ENCODE data around the gene SH3RF1.

SH3RF1 gene

GRCh38 chr4:169103966-169104412 lies 166.8 kb downstream of the SH3RF1 start:
- no peak overlapping the region for H2AFZ ChIP-seq
- no peak overlapping the region for H3K27ac ChIP-seq
- H3K27me3 ChIP-seq (ENCODE audit: control insufficient read depth, insufficient read depth, low read length) = no peaks in the 10 kb centered on the region
- no peaks in the 10 kb centered on the region for H3K9me3 ChIP-seq (ENCODE audit: control insufficient read depth, low read length)
- H3K4me3 ChIP-seq (ENCODE audit: low read depth, low read length) = no peak overlapping the region
- H3K4me2 ChIP-seq (ENCODE audit: low read length) = no peak overlapping the region
- no peaks in the 10 kb centered on the region for H3K4me1 ChIP-seq
- H3K79me2 ChIP-seq = no peaks in the 10 kb centered on the region
- H3K9ac ChIP-seq = no peak overlapping the region
- no peak for TF ChIP-seq CTCF (IDR thresholded peaks at IDR 0.05)
- no peaks in the 10 kb centered on the region for H3K36me3 ChIP-seq (ENCODE audit: control insufficient read depth, insufficient read depth, low read length)

- H3K27ac ChIP-seq = no peak overlapping the region
- H3K79me2 ChIP-seq = no peaks in the 10 kb centered on the region
- TF ChIP-seq CTCF (IDR thresholded peaks at IDR 0.05) = no peak
- no peaks in the 10 kb centered on the region for H3K9me3 ChIP-seq (ENCODE audit: control insufficient read depth, low read length)
- no peak overlapping the region for H3K9ac ChIP-seq
- H3K4me2 ChIP-seq (ENCODE audit: low read length) = no peak overlapping the region
- H3K4me1 ChIP-seq = no peaks in the 10 kb centered on the region
- no peaks in the 10 kb centered on the region for H3K27me3 ChIP-seq (ENCODE audit: control insufficient read depth, insufficient read depth, low read length)
- no peak overlapping the region for H2AFZ ChIP-seq
- no peaks in the 10 kb centered on the region for H3K36me3 ChIP-seq (ENCODE audit: control insufficient read depth, insufficient read depth, low read length)
- no peak overlapping the region for H3K4me3 ChIP-seq (ENCODE audit: low read depth, low read length)
Measured at GRCh38 chr4:169102026-169102425, 168.7 kb downstream of the SH3RF1 start.

- no peak overlapping the region for H3K4me3 ChIP-seq (ENCODE audit: low read depth, low read length)
- H3K27ac ChIP-seq = no peak overlapping the region
- H3K27me3 ChIP-seq (ENCODE audit: control insufficient read depth, insufficient read depth, low read length) = no peaks in the 10 kb centered on the region
Measured at GRCh38 chr4:169100670-169101101, 170.1 kb downstream of the SH3RF1 start.

GRCh38 chr4:169099771-169100180 lies 171.0 kb downstream of the SH3RF1 start:
- no peaks in the 10 kb centered on the region for H3K4me1 ChIP-seq
- H3K36me3 ChIP-seq (ENCODE audit: control insufficient read depth, insufficient read depth, low read length) = no peaks in the 10 kb centered on the region
- H3K27ac ChIP-seq = no peak overlapping the region
- no peak overlapping the region for H3K4me3 ChIP-seq (ENCODE audit: low read depth, low read length)
- no peak overlapping the region for H2AFZ ChIP-seq
- H3K79me2 ChIP-seq = no peaks in the 10 kb centered on the region
- no peak overlapping the region for H3K4me2 ChIP-seq (ENCODE audit: low read length)
- H3K9ac ChIP-seq = no peak overlapping the region
- no peaks in the 10 kb centered on the region for H3K9me3 ChIP-seq (ENCODE audit: control insufficient read depth, low read length)
- H3K27me3 ChIP-seq (ENCODE audit: control insufficient read depth, insufficient read depth, low read length) = no peaks in the 10 kb centered on the region
- TF ChIP-seq CTCF (IDR thresholded peaks at IDR 0.05) = no peak

More at GRCh38 chr4:169100670-169101101, 170.1 kb downstream of the SH3RF1 start:
- H3K9ac ChIP-seq = no peak overlapping the region
- no peaks in the 10 kb centered on the region for H3K79me2 ChIP-seq
- H3K9me3 ChIP-seq (ENCODE audit: control insufficient read depth, low read length) = no peaks in the 10 kb centered on the region
- no peaks in the 10 kb centered on the region for H3K36me3 ChIP-seq (ENCODE audit: control insufficient read depth, insufficient read depth, low read length)
- H2AFZ ChIP-seq = no peak overlapping the region
- no peak for TF ChIP-seq CTCF (IDR thresholded peaks at IDR 0.05)
- H3K4me2 ChIP-seq (ENCODE audit: low read length) = no peak overlapping the region
- H3K4me1 ChIP-seq = no peaks in the 10 kb centered on the region

GRCh38 chr4:169098969-169099690 lies 171.6 kb downstream of the SH3RF1 start:
- no peaks in the 10 kb centered on the region for H3K27me3 ChIP-seq (ENCODE audit: control insufficient read depth, insufficient read depth, low read length)
- H3K9me3 ChIP-seq (ENCODE audit: control insufficient read depth, low read length) = no peaks in the 10 kb centered on the region
- TF ChIP-seq CTCF (IDR thresholded peaks at IDR 0.05) = no peak
- H2AFZ ChIP-seq = no peak overlapping the region
- H3K4me3 ChIP-seq (ENCODE audit: low read depth, low read length) = no peak overlapping the region
- no peak overlapping the region for H3K27ac ChIP-seq
- no peaks in the 10 kb centered on the region for H3K36me3 ChIP-seq (ENCODE audit: control insufficient read depth, insufficient read depth, low read length)
- no peak overlapping the region for H3K9ac ChIP-seq
- no peaks in the 10 kb centered on the region for H3K4me1 ChIP-seq
- H3K4me2 ChIP-seq (ENCODE audit: low read length) = no peak overlapping the region
- no peaks in the 10 kb centered on the region for H3K79me2 ChIP-seq
